ENCODE results near the gene XRCC1. TPM values are rescaled to one million over a fixed set of nuclear protein-coding genes. Genes with fewer than 3 reads are reported as not detected.

XRCC1 gene
- total RNA-seq, 1 donor from 2014 or later: 14.6 TPM

- H4K20me1 ChIP-seq (ENCODE audit: insufficient read depth, low read length): peaks cover 12% of the 10 kb centered on the region
- peaks cover 7% of the 10 kb centered on the region for H3K4me1 ChIP-seq (ENCODE audit: insufficient read depth, low read length)
- no peak overlapping the region for H3K9ac ChIP-seq (ENCODE audit: low read length)
- no peaks in the 10 kb centered on the region for H3K27me3 ChIP-seq (ENCODE audit: insufficient read depth, low read length)
- no peak overlapping the region for H2AFZ ChIP-seq (ENCODE audit: low read depth, low read length)
- H3K79me2 ChIP-seq (ENCODE audit: insufficient read depth, low read length): peaks cover 31% of the 10 kb centered on the region
- no peak overlapping the region for H3K27ac Mint-ChIP-seq (ENCODE audit: unreplicated experiment)
- H3K27ac ChIP-seq (ENCODE audit: low read depth, low read length): no peak overlapping the region
- peaks cover 2% of the 10 kb centered on the region for H3K4me1 Mint-ChIP-seq (ENCODE audit: low read depth, unreplicated experiment)
- H3K4me3 ChIP-seq (ENCODE audit: insufficient read depth, low read depth, low read length): no peak overlapping the region
- no peak overlapping the region for H3K4me2 ChIP-seq (ENCODE audit: low read length)
- TF ChIP-seq CTCF (IDR thresholded peaks at IDR 0.05; ENCODE audit: insufficient read depth, low read depth, low read length) (no peak), EZH2 (IDR thresholded peaks at IDR 0.05; ENCODE audit: insufficient read depth, low read length) (no peak)
- FAIRE-seq (no peak), DNase-seq (ENCODE audit: low read depth) (no peak)
- H3K4me3 Mint-ChIP-seq (ENCODE audit: unreplicated experiment): no peak overlapping the region
- no peaks in the 10 kb centered on the region for H3K27me3 Mint-ChIP-seq (ENCODE audit: low read depth, unreplicated experiment)
- no peaks in the 10 kb centered on the region for H3K9me3 ChIP-seq (ENCODE audit: insufficient read depth, low read depth, low read length)
- peaks cover 1% of the 10 kb centered on the region for H3K36me3 Mint-ChIP-seq (ENCODE audit: low read depth, unreplicated experiment)
- no peaks in the 10 kb centered on the region for H3K9me3 Mint-ChIP-seq (ENCODE audit: unreplicated experiment)
- peaks cover 5% of the 10 kb centered on the region for H3K36me3 ChIP-seq (ENCODE audit: insufficient read depth, low read length)
Observed at GRCh38 chr19:43570174-43570791, 5.0 kb downstream of the XRCC1 start.

- Histone ChIP-seq H3K27me3 (ENCODE audit: insufficient read depth, low read length) (no peaks in the 10 kb centered on the region), H4K20me1 (ENCODE audit: insufficient read depth, low read length) (peaks cover 12% of the 10 kb centered on the region), H3K79me2 (ENCODE audit: insufficient read depth, low read length) (peaks cover 25% of the 10 kb centered on the region), H3K27ac (ENCODE audit: low read depth, low read length) (no peak overlapping the region), H3K4me2 (ENCODE audit: low read length) (no peak overlapping the region), H2AFZ (ENCODE audit: low read depth, low read length) (no peak overlapping the region), H3K4me3 (ENCODE audit: insufficient read depth, low read depth, low read length) (no peak overlapping the region), H3K9ac (ENCODE audit: low read length) (no peak overlapping the region), H3K36me3 (ENCODE audit: insufficient read depth, low read length) (peaks cover 5% of the 10 kb centered on the region), H3K4me1 (ENCODE audit: insufficient read depth, low read length) (peaks cover 4% of the 10 kb centered on the region), H3K9me3 (ENCODE audit: insufficient read depth, low read depth, low read length) (no peaks in the 10 kb centered on the region)
- H3K27ac Mint-ChIP-seq (ENCODE audit: unreplicated experiment): no peak overlapping the region
- no peaks in the 10 kb centered on the region for H3K27me3 Mint-ChIP-seq (ENCODE audit: low read depth, unreplicated experiment)
- TF ChIP-seq EZH2 (IDR thresholded peaks at IDR 0.05; ENCODE audit: insufficient read depth, low read length): no peak
- TF ChIP-seq CTCF (IDR thresholded peaks at IDR 0.05; ENCODE audit: insufficient read depth, low read depth, low read length): no peak
- peaks cover 1% of the 10 kb centered on the region for H3K36me3 Mint-ChIP-seq (ENCODE audit: low read depth, unreplicated experiment)
- no peaks in the 10 kb centered on the region for H3K4me1 Mint-ChIP-seq (ENCODE audit: low read depth, unreplicated experiment)
- H3K4me3 Mint-ChIP-seq (ENCODE audit: unreplicated experiment): no peak overlapping the region
- no peaks in the 10 kb centered on the region for H3K9me3 Mint-ChIP-seq (ENCODE audit: unreplicated experiment)
- DNase-seq (ENCODE audit: low read depth): no peak
- no peak for FAIRE-seq
Observed at GRCh38 chr19:43569657-43570056, 5.7 kb downstream of the XRCC1 start.

GRCh38 chr19:43564800-43565199, 10.5 kb downstream of the XRCC1 start:
- no peak overlapping the region for H3K4me2 ChIP-seq (ENCODE audit: low read length)
- TF ChIP-seq EZH2 (IDR thresholded peaks at IDR 0.05; ENCODE audit: insufficient read depth, low read length) (no peak), CTCF (IDR thresholded peaks at IDR 0.05; ENCODE audit: insufficient read depth, low read depth, low read length) (no peak)
- H3K36me3 ChIP-seq (ENCODE audit: insufficient read depth, low read length): peaks cover 6% of the 10 kb centered on the region
- no peaks in the 10 kb centered on the region for H3K27me3 Mint-ChIP-seq (ENCODE audit: low read depth, unreplicated experiment)
- H3K27ac Mint-ChIP-seq (ENCODE audit: unreplicated experiment): peak overlapping the region; percentile 27
- peaks cover 7% of the 10 kb centered on the region for H3K4me1 Mint-ChIP-seq (ENCODE audit: low read depth, unreplicated experiment)
- no peak overlapping the region for H2AFZ ChIP-seq (ENCODE audit: low read depth, low read length)
- peaks cover 2% of the 10 kb centered on the region for H3K9me3 Mint-ChIP-seq (ENCODE audit: unreplicated experiment)
- DNase-seq (ENCODE audit: low read depth) (no peak), FAIRE-seq (no peak)
- peaks cover 15% of the 10 kb centered on the region for H3K36me3 Mint-ChIP-seq (ENCODE audit: low read depth, unreplicated experiment)
- H3K27me3 ChIP-seq (ENCODE audit: insufficient read depth, low read length): no peaks in the 10 kb centered on the region
- peaks cover 7% of the 10 kb centered on the region for H3K79me2 ChIP-seq (ENCODE audit: insufficient read depth, low read length)
- peaks cover 11% of the 10 kb centered on the region for H3K4me1 ChIP-seq (ENCODE audit: insufficient read depth, low read length)
- H3K4me3 Mint-ChIP-seq (ENCODE audit: unreplicated experiment): no peak overlapping the region
- H3K9ac ChIP-seq (ENCODE audit: low read length): no peak overlapping the region
- no peak overlapping the region for H3K4me3 ChIP-seq (ENCODE audit: insufficient read depth, low read depth, low read length)
- no peak overlapping the region for H3K27ac ChIP-seq (ENCODE audit: low read depth, low read length)
- peaks cover 4% of the 10 kb centered on the region for H4K20me1 ChIP-seq (ENCODE audit: insufficient read depth, low read length)
- H3K9me3 ChIP-seq (ENCODE audit: insufficient read depth, low read depth, low read length): no peaks in the 10 kb centered on the region
